ENCODE measurements around the gene ACP5.

The ACP5 gene

GRCh38 chr19:11549386-11549953 lies 28.0 kb downstream of the ACP5 start:
- in situ Hi-C loops (cut with MboI; ENCODE audit: low sequenced_read_pairs): no loop called here

- in situ Hi-C loops (cut with MboI; ENCODE audit: low sequenced_read_pairs): no loop called here
Measured at GRCh38 chr19:11547929-11548700, 29.3 kb downstream of the ACP5 start.

- in situ Hi-C loops (cut with MboI; ENCODE audit: low sequenced_read_pairs): no loop called here
Measured at GRCh38 chr19:11541238-11541637, 36.2 kb downstream of the ACP5 start.

GRCh38 chr19:11540645-11541044 lies 36.8 kb downstream of the ACP5 start:
- in situ Hi-C loops (cut with MboI; ENCODE audit: low sequenced_read_pairs): no loop called here

- in situ Hi-C loops (cut with MboI; ENCODE audit: low sequenced_read_pairs): no loop called here
Measured at GRCh38 chr19:11539495-11540365, 37.7 kb downstream of the ACP5 start.

GRCh38 chr19:11538232-11539036 lies 39.0 kb downstream of the ACP5 start, which contains the start of gene CNN1:
TSS of gene CNN1 (plus strand) at chr19:11538851. CDS start at chr19:11538928, 77 bp downstream.
- in situ Hi-C loops (cut with MboI; ENCODE audit: low sequenced_read_pairs): no loop called here

- in situ Hi-C loops (cut with MboI; ENCODE audit: low sequenced_read_pairs): no loop called here
Measured at GRCh38 chr19:11535792-11536595, 41.5 kb downstream of the ACP5 start.

GRCh38 chr19:11534948-11535347 lies 42.5 kb downstream of the ACP5 start:
- in situ Hi-C loops (cut with MboI; ENCODE audit: low sequenced_read_pairs): no loop called here

- in situ Hi-C loops (cut with MboI; ENCODE audit: low sequenced_read_pairs): no loop called here
Measured at GRCh38 chr19:11534538-11534937, 42.9 kb downstream of the ACP5 start.

GRCh38 chr19:11530432-11530831 lies 47.0 kb downstream of the ACP5 start:
- in situ Hi-C loops (cut with MboI; ENCODE audit: low sequenced_read_pairs): no loop called here

- in situ Hi-C loops (cut with MboI; ENCODE audit: low sequenced_read_pairs): no loop called here
Measured at GRCh38 chr19:11528551-11529341, 48.7 kb downstream of the ACP5 start, which contains the start of gene ECSIT. TSS of gene ECSIT (minus strand) at chr19:11529134. CDS start at chr19:11519170, 9,964 bp downstream.
